Measurements from ENCODE around the gene C16orf89.

- TF ChIP-seq POLR2A (IDR thresholded peaks at IDR 0.05; ENCODE audit: borderline replicate concordance, extremely low read depth, insufficient read depth, insufficient read length) = no peak
- TF ChIP-seq CTCF (IDR thresholded peaks at IDR 0.05 in 2 of 3, conservative IDR thresholded peaks at IDR 0.05 in 1 of 3; ENCODE audit: borderline replicate concordance in 1 of 3, insufficient read depth in 1 of 3, low read depth in 2 of 3, low read length in 2 of 3) = peak in 2 of 3 experiments; percentile 37 to 41; a peak in 3 of 6 replicates
- no peak for TF ChIP-seq EZH2 (IDR thresholded peaks at IDR 0.05)
- TF ChIP-seq ZBTB33 (IDR thresholded peaks at IDR 0.05; ENCODE audit: extremely low read depth, insufficient replicate concordance, low read length) = no peak
- TF ChIP-seq SP1 (IDR thresholded peaks at IDR 0.05; ENCODE audit: low read depth) = no peak
- no peak for TF ChIP-seq TCF7L2 (IDR thresholded peaks at IDR 0.05; ENCODE audit: borderline replicate concordance, extremely low read depth, insufficient read depth, insufficient read length)
Observed at GRCh38 chr16:5058476-5058875, 7.3 kb downstream of the C16orf89 start.
